ENCODE results near the gene EIF5A. TPM values are rescaled to one million over a fixed set of nuclear protein-coding genes. Genes with fewer than 3 reads are reported as not detected.
A peak's percentile ranks its signal among the peaks of the same experiment; 100 is the strongest.

Gene EIF5A
- total and polyA plus RNA-seq, 7 experiments from 2014 or later: 158 to 666 (median 453) TPM

- H3K4me3 Mint-ChIP-seq: peak overlapping the region in 2 of 10 donors; percentile 31 to 54
- H3K9me3 Mint-ChIP-seq: peaks cover 0 to 5% (median 0%) of the 10 kb centered on the region in 11 donors
- DNase-seq (no peak), ATAC-seq (no peak)
- POLR2A ChIA-PET: interaction anchor here (0.6 to 11.5 kb wide), 2 partner anchors 12 to 27 kb away, joined by 3 to 336 read pairs; partner anchors contain the start of genes ACAP1 and NEURL4
- H3K36me3 Mint-ChIP-seq: peaks cover 0 to 39% (median 2%) of the 10 kb centered on the region in 5 donors
- no peak overlapping the region for H3K27ac ChIP-seq (ENCODE audit: low read depth, low read length)
- H3K4me3 ChIP-seq (ENCODE audit: low read length): no peak overlapping the region
- peaks cover 18 to 19% of the 10 kb centered on the region in 2 donors for H3K4me1 ChIP-seq (ENCODE audit: control insufficient read depth in 2 of 2, insufficient read depth in 2 of 2, low read length in 2 of 2)
- CTCF ChIA-PET: interaction anchor here (0.9 kb wide), 1 partner anchor 8 kb away, joined by 3 read pairs; no protein-coding TSS in a partner anchor
- H3K27ac Mint-ChIP-seq: peak overlapping the region in 3 of 9 donors; percentile 36 to 84 (median 59)
- intact Hi-C loops (cut with micrococcal nuclease): no loop called here
- peaks cover 7 to 34% (median 25%) of the 10 kb centered on the region in 7 donors for H3K4me1 Mint-ChIP-seq
- no peaks in the 10 kb centered on the region for H3K9me3 ChIP-seq (ENCODE audit: control insufficient read depth in 2 of 3, low read length in 3 of 3)
- H3K36me3 ChIP-seq (ENCODE audit: control insufficient read depth in 2 of 3, insufficient read depth in 3 of 3, low read length in 3 of 3): peaks cover 16 to 65% (median 26%) of the 10 kb centered on the region in 3 experiments
- H3K27me3 Mint-ChIP-seq: no peaks in the 10 kb centered on the region
- no peaks in the 10 kb centered on the region for H3K27me3 ChIP-seq (ENCODE audit: control insufficient read depth in 2 of 2, insufficient read depth in 2 of 2, low read length in 2 of 2)
These were observed 10.9 kb downstream of the EIF5A start for GRCh38 chr17:7318121-7318860.

- H3K9me3 ChIP-seq (ENCODE audit: control insufficient read depth in 2 of 3, low read length in 3 of 3): no peaks in the 10 kb centered on the region
- ChIA-PET CTCF (interaction anchor here (2.4 to 2.5 kb wide), 2 partner anchors 8 to 15 kb away, joined by 11 to 15 read pairs; partner anchors contain the start of gene ACAP1), POLR2A (interaction anchor here (1.2 to 22.8 kb wide), 5 partner anchors 8 to 164 kb away, joined by 4 to 336 read pairs (median 18); partner anchors contain the start of genes ACAP1, EIF5A, GPS2 and NEURL4)
- no peak for DNase-seq
- no peaks in the 10 kb centered on the region for H3K4me1 ChIP-seq (ENCODE audit: control insufficient read depth in 2 of 2, insufficient read depth in 2 of 2, low read length in 2 of 2)
- H3K36me3 Mint-ChIP-seq: peaks cover 0 to 35% (median 0%) of the 10 kb centered on the region in 5 donors
- peaks cover 2 to 18% (median 8%) of the 10 kb centered on the region in 7 donors for H3K4me1 Mint-ChIP-seq
- H3K9me3 Mint-ChIP-seq: no peaks in the 10 kb centered on the region
- no peak overlapping the region for H3K4me3 Mint-ChIP-seq
- H3K27ac ChIP-seq (ENCODE audit: low read depth, low read length): no peak overlapping the region
- peak overlapping the region in 1 of 9 donors; percentile 36 for H3K27ac Mint-ChIP-seq
- H3K4me3 ChIP-seq (ENCODE audit: low read length): no peak overlapping the region
- intact Hi-C loops (cut with micrococcal nuclease): no loop called here
- no peaks in the 10 kb centered on the region for H3K27me3 ChIP-seq (ENCODE audit: control insufficient read depth in 2 of 2, insufficient read depth in 2 of 2, low read length in 2 of 2)
- H3K36me3 ChIP-seq (ENCODE audit: control insufficient read depth in 2 of 3, insufficient read depth in 3 of 3, low read length in 3 of 3): peaks cover 7 to 87% (median 21%) of the 10 kb centered on the region in 3 experiments
- H3K27me3 Mint-ChIP-seq: no peaks in the 10 kb centered on the region
- no peak for ATAC-seq
These were observed 14.0 kb downstream of the EIF5A start for GRCh38 chr17:7321466-7321865.

- no peaks in the 10 kb centered on the region for H3K4me1 ChIP-seq (ENCODE audit: control insufficient read depth in 2 of 2, insufficient read depth in 2 of 2, low read length in 2 of 2)
- peak overlapping the region in 1 of 10 donors; percentile 7 for H3K4me3 Mint-ChIP-seq
- POLR2A ChIA-PET: interaction anchor here (1.4 to 22.8 kb wide), 4 partner anchors 7 to 22 kb away, joined by 5 to 336 read pairs (median 23); partner anchors contain the start of genes ACAP1, EIF5A, GPS2 and NEURL4
- DNase-seq: no peak
- no peaks in the 10 kb centered on the region for H3K27me3 ChIP-seq (ENCODE audit: control insufficient read depth in 2 of 2, insufficient read depth in 2 of 2, low read length in 2 of 2)
- no peak overlapping the region for H3K27ac ChIP-seq (ENCODE audit: low read depth, low read length)
- no peaks in the 10 kb centered on the region for H3K27me3 Mint-ChIP-seq
- H3K9me3 ChIP-seq (ENCODE audit: control insufficient read depth in 2 of 3, low read length in 3 of 3): no peaks in the 10 kb centered on the region
- peaks cover 7 to 87% (median 21%) of the 10 kb centered on the region in 3 experiments for H3K36me3 ChIP-seq (ENCODE audit: control insufficient read depth in 2 of 3, insufficient read depth in 3 of 3, low read length in 3 of 3)
- H3K36me3 Mint-ChIP-seq: peaks cover 0 to 29% (median 0%) of the 10 kb centered on the region in 5 donors
- CTCF ChIA-PET: interaction anchor here (1.5 to 2.3 kb wide), 3 partner anchors 22 to 114 kb away, joined by 3 to 16 read pairs (median 5); no protein-coding TSS in a partner anchor
- intact Hi-C loops (cut with micrococcal nuclease): no loop called here
- H3K4me3 ChIP-seq (ENCODE audit: low read length): no peak overlapping the region
- ATAC-seq: no peak
- H3K27ac Mint-ChIP-seq: no peak overlapping the region
- H3K9me3 Mint-ChIP-seq: no peaks in the 10 kb centered on the region
- H3K4me1 Mint-ChIP-seq: peaks cover 0 to 22% (median 10%) of the 10 kb centered on the region in 7 donors
These were observed 15.2 kb downstream of the EIF5A start for GRCh38 chr17:7322520-7323194.

GRCh38 chr17:7323731-7324437 lies 16.5 kb downstream of the EIF5A start:
- H3K27ac Mint-ChIP-seq: peak overlapping the region in 2 of 9 donors; percentile 41 to 52
- ATAC-seq (peak; percentile 56), DNase-seq (peak; percentile 41 to 79 (median 62))
- peaks cover 9 to 34% (median 18%) of the 10 kb centered on the region in 7 donors for H3K4me1 Mint-ChIP-seq
- Histone ChIP-seq H3K4me3 (ENCODE audit: low read length) (no peak overlapping the region), H3K27ac (ENCODE audit: low read depth, low read length) (no peak overlapping the region), H3K36me3 (ENCODE audit: control insufficient read depth in 2 of 3, insufficient read depth in 3 of 3, low read length in 3 of 3) (peaks cover 7 to 75% (median 21%) of the 10 kb centered on the region in 3 experiments), H3K27me3 (ENCODE audit: control insufficient read depth in 2 of 2, insufficient read depth in 2 of 2, low read length in 2 of 2) (no peaks in the 10 kb centered on the region), H3K4me1 (ENCODE audit: control insufficient read depth in 2 of 2, insufficient read depth in 2 of 2, low read length in 2 of 2) (peaks cover 0 to 7% of the 10 kb centered on the region in 2 donors), H3K9me3 (ENCODE audit: control insufficient read depth in 2 of 3, low read length in 3 of 3) (no peaks in the 10 kb centered on the region)
- ChIA-PET CTCF (interaction anchor here (1.3 to 2.3 kb wide), 7 partner anchors 10 to 113 kb away, joined by 3 to 22 read pairs (median 5); partner anchors contain the start of genes ACAP1 and SLC2A4), POLR2A (interaction anchor here (0.7 to 22.8 kb wide), 5 partner anchors 11 to 26 kb away, joined by 3 to 336 read pairs (median 5); partner anchors contain the start of genes EIF5A and GPS2)
- H3K36me3 Mint-ChIP-seq: peaks cover 0 to 24% (median 0%) of the 10 kb centered on the region in 5 donors
- no peaks in the 10 kb centered on the region for H3K27me3 Mint-ChIP-seq
- intact Hi-C loops (cut with micrococcal nuclease): loop anchor here (1.0 kb wide), 5 partner anchors 12 to 44 kb away; partner anchors contain the start of gene ACAP1 (in 1 of the 2)
- H3K4me3 Mint-ChIP-seq: no peak overlapping the region
- H3K9me3 Mint-ChIP-seq: no peaks in the 10 kb centered on the region

- intact Hi-C loops (cut with micrococcal nuclease): loop anchor here (1.0 kb wide), 5 partner anchors 12 to 44 kb away; partner anchors contain the start of gene ACAP1 (in 1 of the 2)
These were observed 17.0 kb downstream of the EIF5A start for GRCh38 chr17:7324438-7324779.

More at GRCh38 chr17:7324438-7324779, 17.0 kb downstream of the EIF5A start:
- Histone ChIP-seq H3K27ac (ENCODE audit: low read depth, low read length) (no peak overlapping the region), H3K9me3 (ENCODE audit: control insufficient read depth in 2 of 3, low read length in 3 of 3) (no peaks in the 10 kb centered on the region), H3K36me3 (ENCODE audit: control insufficient read depth in 2 of 3, insufficient read depth in 3 of 3, low read length in 3 of 3) (peaks cover 7 to 75% (median 21%) of the 10 kb centered on the region in 3 experiments), H3K4me1 (ENCODE audit: control insufficient read depth in 2 of 2, insufficient read depth in 2 of 2, low read length in 2 of 2) (peaks cover 0 to 7% of the 10 kb centered on the region in 2 donors), H3K4me3 (ENCODE audit: low read length) (no peak overlapping the region), H3K27me3 (ENCODE audit: control insufficient read depth in 2 of 2, insufficient read depth in 2 of 2, low read length in 2 of 2) (no peaks in the 10 kb centered on the region)
- Mint-ChIP-seq H3K27ac (peak overlapping the region in 2 of 9 donors; percentile 41 to 52), H3K9me3 (peaks cover 0 to 3% (median 0%) of the 10 kb centered on the region in 11 donors), H3K4me1 (peaks cover 10 to 36% (median 18%) of the 10 kb centered on the region in 7 donors), H3K36me3 (peaks cover 0 to 22% (median 2%) of the 10 kb centered on the region in 5 donors), H3K4me3 (no peak overlapping the region), H3K27me3 (no peaks in the 10 kb centered on the region)
- no peak for ATAC-seq
- ChIA-PET CTCF (interaction anchor here (0.6 to 2.3 kb wide), 10 partner anchors 9 to 112 kb away, joined by 3 to 22 read pairs (median 5); partner anchors contain the start of genes ACAP1, GPS2 and SLC2A4), POLR2A (interaction anchor here (1.0 to 22.8 kb wide), 4 partner anchors 11 to 26 kb away, joined by 5 to 336 read pairs (median 7); partner anchors contain the start of genes ACAP1, EIF5A and GPS2)
- DNase-seq: no peak

All from naive thymus-derived CD4-positive, alpha-beta T cell (primary cell).